ENCODE results near the gene NXPH2.
"Not testable (repeated sequence)": the region's sequence is repeated elsewhere in the genome, so short reads cannot be mapped to it uniquely, and the experiment has no call there.

NXPH2 gene

GRCh38 chr2:138757384-138757783 is 22.8 kb downstream of the NXPH2 start:
- DNase-seq (ENCODE audit: low read depth, low spot score), result no peak

GRCh38 chr2:138752197-138752956 is 27.8 kb downstream of the NXPH2 start:
- no peak for DNase-seq (ENCODE audit: low read depth, low spot score)

GRCh38 chr2:138744713-138745112 is 35.5 kb downstream of the NXPH2 start:
- no peak for DNase-seq (ENCODE audit: low read depth, low spot score)

- DNase-seq (ENCODE audit: low read depth, low spot score), result no peak
Observed at GRCh38 chr2:138742441-138743057, 37.6 kb downstream of the NXPH2 start.

- no peak for DNase-seq (ENCODE audit: low read depth, low spot score)
Observed at GRCh38 chr2:138741851-138742250, 38.3 kb downstream of the NXPH2 start.

GRCh38 chr2:138737009-138737554 is 43.1 kb downstream of the NXPH2 start:
- DNase-seq (ENCODE audit: low read depth, low spot score), result not testable (repeated sequence)

- no peak for DNase-seq (ENCODE audit: low read depth, low spot score)
Observed at GRCh38 chr2:138732651-138733050, 47.5 kb downstream of the NXPH2 start.

- no peak for DNase-seq (ENCODE audit: low read depth, low spot score)
Observed at GRCh38 chr2:138730497-138731030, 49.6 kb downstream of the NXPH2 start.

GRCh38 chr2:138727956-138728355 is 52.2 kb downstream of the NXPH2 start:
- no peak for DNase-seq (ENCODE audit: low read depth, low spot score)

GRCh38 chr2:138726681-138727080 is 53.5 kb downstream of the NXPH2 start:
- DNase-seq (ENCODE audit: low read depth, low spot score), result no peak

GRCh38 chr2:138724729-138725459 is 55.3 kb downstream of the NXPH2 start:
- no peak for DNase-seq (ENCODE audit: low read depth, low spot score)

GRCh38 chr2:138724327-138724726 is 55.9 kb downstream of the NXPH2 start:
- no peak for DNase-seq (ENCODE audit: low read depth, low spot score)

GRCh38 chr2:138723196-138723987 is 56.8 kb downstream of the NXPH2 start:
- DNase-seq (ENCODE audit: low read depth, low spot score), result no peak

GRCh38 chr2:138722316-138722715 is 57.9 kb downstream of the NXPH2 start:
- DNase-seq (ENCODE audit: low read depth, low spot score), result no peak

GRCh38 chr2:138720035-138720838 is 60.0 kb downstream of the NXPH2 start:
- DNase-seq (ENCODE audit: low read depth, low spot score), result no peak

- DNase-seq (ENCODE audit: low read depth, low spot score), result no peak
Observed at GRCh38 chr2:138718405-138718804, 61.8 kb downstream of the NXPH2 start.

- DNase-seq (ENCODE audit: low read depth, low spot score), result no peak
Observed at GRCh38 chr2:138716183-138716582, 64.0 kb downstream of the NXPH2 start.

GRCh38 chr2:138713504-138713903 is 66.7 kb downstream of the NXPH2 start:
- no peak for DNase-seq (ENCODE audit: low read depth, low spot score)

- no peak for DNase-seq (ENCODE audit: low read depth, low spot score)
Observed at GRCh38 chr2:138713069-138713496, 67.1 kb downstream of the NXPH2 start.

GRCh38 chr2:138712212-138712979 is 67.8 kb downstream of the NXPH2 start:
- DNase-seq (ENCODE audit: low read depth, low spot score), result no peak
